Choroid plexus epithelial cell (primary cell): ENCODE measurements around the gene ZFTA.
"Not testable (repeated sequence)": the region's sequence is repeated elsewhere in the genome, so short reads cannot be mapped to it uniquely, and the experiment has no call there.

Source experiments
- DNase-seq: peaks from one replicate; pipeline ENCODE4 v3.0.0-alpha.2; 2010; ENCODE audit warnings: low read depth
- H3K4me3 ChIP-seq: 2 replicates; pipeline ENCODE4 v1.5.1; 2011; ENCODE audit warnings: low read depth, mild to moderate bottlenecking, control low read depth, low read length, moderate library complexity
- TF ChIP-seq, protein P1 (sequence below): conservative IDR thresholded peaks from 2 replicates; pipeline ENCODE4 v1.5.1; 2011; ENCODE audit warnings: low read depth, mild to moderate bottlenecking, control low read depth, inconsistent platforms, low read length, moderate library complexity

The ZFTA gene

DNA sequence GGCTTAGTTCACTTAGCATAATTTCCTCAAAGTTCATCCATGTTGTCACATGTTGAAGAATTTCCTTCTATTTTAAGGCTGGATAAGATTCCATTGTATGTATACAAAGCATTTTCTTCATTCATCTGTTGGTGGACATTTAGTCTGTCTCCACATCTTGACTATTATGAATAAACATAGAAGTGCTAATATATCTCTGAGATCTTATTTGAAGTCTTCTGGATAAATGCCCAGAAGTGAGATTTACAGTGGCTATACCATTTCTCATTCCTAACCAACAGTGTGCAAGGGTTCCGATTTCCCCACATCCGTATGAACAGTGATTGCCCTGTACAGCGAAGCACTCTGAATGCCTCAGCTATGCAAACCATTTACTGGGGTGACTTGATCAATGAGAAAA is 6.6 kb upstream of the ZFTA start:
- TF ChIP-seq, protein P1, sequence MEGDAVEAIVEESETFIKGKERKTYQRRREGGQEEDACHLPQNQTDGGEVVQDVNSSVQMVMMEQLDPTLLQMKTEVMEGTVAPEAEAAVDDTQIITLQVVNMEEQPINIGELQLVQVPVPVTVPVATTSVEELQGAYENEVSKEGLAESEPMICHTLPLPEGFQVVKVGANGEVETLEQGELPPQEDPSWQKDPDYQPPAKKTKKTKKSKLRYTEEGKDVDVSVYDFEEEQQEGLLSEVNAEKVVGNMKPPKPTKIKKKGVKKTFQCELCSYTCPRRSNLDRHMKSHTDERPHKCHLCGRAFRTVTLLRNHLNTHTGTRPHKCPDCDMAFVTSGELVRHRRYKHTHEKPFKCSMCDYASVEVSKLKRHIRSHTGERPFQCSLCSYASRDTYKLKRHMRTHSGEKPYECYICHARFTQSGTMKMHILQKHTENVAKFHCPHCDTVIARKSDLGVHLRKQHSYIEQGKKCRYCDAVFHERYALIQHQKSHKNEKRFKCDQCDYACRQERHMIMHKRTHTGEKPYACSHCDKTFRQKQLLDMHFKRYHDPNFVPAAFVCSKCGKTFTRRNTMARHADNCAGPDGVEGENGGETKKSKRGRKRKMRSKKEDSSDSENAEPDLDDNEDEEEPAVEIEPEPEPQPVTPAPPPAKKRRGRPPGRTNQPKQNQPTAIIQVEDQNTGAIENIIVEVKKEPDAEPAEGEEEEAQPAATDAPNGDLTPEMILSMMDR, result no peak
- no peak overlapping the region for H3K4me3 ChIP-seq
- no peak for DNase-seq

DNA sequence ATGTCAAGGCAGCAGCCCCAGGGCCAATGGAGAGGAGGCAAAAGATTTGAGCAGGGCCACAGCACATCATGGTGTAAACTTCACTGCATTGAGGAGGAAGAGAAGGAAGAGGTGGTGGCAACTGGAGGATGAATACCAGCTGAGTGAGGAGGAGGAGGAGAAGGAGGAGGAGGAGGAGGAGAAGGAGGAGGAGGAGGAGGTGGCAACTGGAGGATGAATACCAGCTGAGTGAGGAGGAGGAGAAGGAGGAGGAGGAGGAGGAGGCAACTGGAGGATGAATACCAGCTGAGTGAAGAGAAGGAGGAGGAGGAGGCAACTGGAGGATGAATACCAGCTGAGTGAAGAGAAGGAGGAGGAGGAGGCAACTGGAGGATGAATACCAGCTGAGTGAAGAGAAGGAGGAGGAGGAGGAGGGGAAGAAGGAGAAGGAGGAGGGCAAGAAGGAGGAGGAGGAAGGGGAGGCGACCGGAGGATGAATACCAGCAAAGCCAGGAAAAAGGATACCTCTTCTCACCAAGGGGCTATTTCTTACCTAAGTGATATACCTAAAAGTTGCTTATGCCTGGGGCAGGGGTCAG is 3.3 kb upstream of the ZFTA start:
- H3K4me3 ChIP-seq, DNase-seq: not testable (repeated sequence)

DNA sequence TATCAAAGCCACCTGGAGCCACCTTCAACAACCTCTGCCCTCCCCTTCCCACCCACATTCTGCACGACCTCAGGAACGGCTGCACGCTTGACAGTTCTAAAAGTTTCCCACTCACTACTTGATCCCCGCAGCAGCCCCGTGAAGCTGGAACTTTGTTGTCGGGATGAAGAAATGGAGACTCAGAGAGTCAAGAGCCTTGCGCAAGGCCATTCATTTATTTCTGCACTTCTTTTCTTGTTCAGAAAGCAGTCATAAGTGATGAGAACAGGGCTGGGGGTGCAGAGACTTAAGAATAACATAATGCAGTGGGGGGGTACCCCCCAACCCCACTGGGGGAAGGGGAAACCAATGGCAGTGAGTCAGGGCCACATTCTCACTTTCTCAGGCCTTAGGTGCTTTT is 2.2 kb upstream of the ZFTA start:
- no peak for DNase-seq
- TF ChIP-seq, protein P1, result no peak
- no peak overlapping the region for H3K4me3 ChIP-seq

DNA sequence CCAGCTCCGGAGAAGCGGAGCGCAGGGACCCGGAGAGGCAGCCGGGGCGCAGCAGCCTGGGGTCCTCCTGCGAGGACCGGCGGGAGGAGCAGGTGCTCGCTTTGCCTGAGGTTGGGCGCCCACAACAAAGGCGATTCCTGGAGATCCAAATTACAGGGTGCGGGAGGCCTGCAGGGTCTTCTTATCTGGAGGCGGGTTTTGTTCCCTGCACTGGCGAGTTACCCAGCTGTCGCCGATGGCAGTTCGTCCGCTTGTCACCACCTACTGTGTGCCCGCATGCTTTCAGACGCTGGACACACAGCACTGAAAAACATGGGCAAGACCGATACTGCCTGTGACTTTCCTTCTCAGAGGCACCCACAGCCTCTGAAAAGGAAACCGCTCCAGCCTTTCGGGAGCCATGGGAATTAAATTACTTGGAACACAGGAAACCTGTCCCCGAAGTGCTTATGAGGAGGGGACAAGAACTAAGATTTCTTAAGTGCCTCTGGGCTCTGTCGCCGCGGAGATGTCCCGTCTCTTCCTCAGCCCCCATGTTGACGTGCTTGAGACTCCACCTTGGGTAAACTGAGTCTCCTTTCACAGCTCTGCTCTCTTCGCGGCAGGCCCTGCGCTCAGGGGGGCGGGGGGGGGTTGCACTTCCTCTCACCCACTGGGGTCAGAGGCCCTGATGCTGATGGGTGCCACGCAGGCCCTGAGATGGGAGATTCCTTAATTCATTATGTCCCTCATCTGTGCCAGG is 1.3 kb upstream of the ZFTA start:
- peak overlapping the region; percentile 65 for H3K4me3 ChIP-seq
- peak; percentile 22 for DNase-seq
- TF ChIP-seq, protein P1, result no peak

DNA sequence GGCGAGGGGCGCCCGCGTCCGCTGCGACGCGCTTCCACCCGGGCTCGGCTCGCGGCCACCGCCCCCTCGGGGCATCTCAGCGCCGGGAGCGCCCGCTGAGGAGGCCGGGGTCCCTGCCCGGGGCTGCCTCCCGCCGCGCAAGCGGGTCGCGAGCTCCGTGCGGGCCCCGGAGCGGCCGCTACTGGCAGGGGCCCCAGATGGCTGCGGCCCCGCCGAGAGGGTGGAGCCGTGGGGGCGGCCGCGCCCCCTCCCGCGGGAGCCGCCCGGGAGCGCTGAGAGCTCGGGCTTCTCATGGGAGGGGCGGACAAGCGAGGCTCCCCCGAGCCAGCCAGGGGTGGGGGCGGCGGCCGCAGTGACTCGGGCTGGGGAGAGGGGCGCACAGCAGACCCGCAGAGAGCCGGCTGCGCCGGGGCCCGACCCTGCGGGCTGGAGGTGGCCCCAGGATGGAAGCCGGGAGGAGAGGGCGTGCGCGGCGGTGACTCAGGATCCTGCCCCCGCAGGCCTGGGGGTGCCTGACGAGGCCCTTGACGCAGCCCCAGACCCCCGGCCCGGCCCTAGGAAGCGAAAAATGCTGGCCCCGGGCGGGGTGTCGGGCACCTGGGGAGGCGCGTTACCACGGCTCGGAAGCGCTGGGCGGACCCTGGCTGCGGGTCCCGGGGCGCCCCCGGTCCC is 603 bp upstream of the ZFTA start:
- DNase-seq, result peak; percentile 24
- H3K4me3 ChIP-seq, result peak overlapping the region; percentile 65
- TF ChIP-seq, protein P1, result no peak

DNA sequence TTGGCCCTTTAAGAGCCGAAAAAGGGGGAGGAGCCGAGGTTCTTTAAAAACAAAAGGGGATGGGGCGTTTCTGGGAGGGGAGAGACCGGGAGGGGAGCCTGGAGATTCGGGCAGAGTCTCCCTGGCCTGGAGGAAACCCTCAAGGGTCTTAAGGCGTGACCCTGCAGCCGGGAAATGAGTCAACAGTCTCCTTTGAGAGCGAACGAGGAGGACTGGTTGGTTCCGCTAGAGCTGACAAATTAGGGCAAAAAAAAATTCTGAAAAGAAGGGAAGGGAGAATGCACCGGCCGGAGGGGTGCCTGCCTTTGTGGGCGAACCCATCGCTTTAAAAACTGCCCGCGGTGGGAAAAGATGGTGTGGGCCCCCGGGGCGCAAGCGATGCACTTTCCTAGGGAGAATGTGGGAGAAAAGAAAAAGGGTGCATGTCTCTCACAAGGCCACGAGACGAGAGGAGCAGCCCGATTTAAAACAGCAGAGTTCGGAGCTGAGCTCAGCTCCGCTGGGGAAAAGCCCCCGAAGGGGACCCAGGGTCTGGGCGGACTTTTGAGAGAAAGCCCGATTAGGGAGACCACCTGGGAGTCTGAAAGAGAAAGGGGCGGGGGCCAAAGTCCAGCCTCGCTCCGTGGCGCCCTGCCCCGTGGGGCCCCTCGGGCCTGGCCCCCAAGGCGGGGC is 874 bp downstream of the ZFTA start:
- DNase-seq, result peak; percentile 82
- H3K4me3 ChIP-seq, result peak overlapping the region; percentile 65

DNA sequence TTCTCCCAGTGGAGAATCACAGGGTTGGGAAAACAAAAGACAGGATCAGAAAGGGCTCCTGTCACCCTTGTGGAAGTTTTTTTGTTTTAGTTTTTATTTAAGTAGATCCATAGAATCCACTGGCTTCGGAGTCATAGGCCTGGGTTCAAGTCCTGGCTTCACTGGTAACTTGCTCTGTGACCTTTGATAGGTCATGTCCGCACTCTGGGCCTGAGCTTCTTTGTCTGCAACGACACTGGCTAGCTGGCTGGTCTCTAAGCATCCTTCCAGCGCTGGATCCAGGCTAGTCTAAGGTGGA is 1.4 kb downstream of the ZFTA start:
- H3K4me3 ChIP-seq, result peak overlapping the region; percentile 65
- DNase-seq, result no peak
- TF ChIP-seq, protein P1, result no peak

More for the DNA sequence above, 874 bp downstream of the ZFTA start:
- TF ChIP-seq, protein P1, result peak; percentile 7
